Stimulated activated CD8-positive, alpha-beta memory T cell treated with anti-CD3 and anti-CD28 coated beads, Interleukin-4, amount 100 ng/mL, for 48 hours (primary cell): ENCODE results near the gene GLIS1.

Experiments used
- DNase-seq: peaks from one replicate; pipeline ENCODE4 v3.0.0-alpha.2; 2020

Gene GLIS1

GRCh38 chr1:53629101-53629691 lies 109.8 kb downstream of the GLIS1 start:
- DNase-seq: no peak

- DNase-seq: no peak
These were observed 110.5 kb downstream of the GLIS1 start for GRCh38 chr1:53628286-53628955.

GRCh38 chr1:53627666-53628065 lies 111.3 kb downstream of the GLIS1 start:
- DNase-seq: no peak

- DNase-seq: no peak
These were observed 111.9 kb downstream of the GLIS1 start for GRCh38 chr1:53627031-53627430.

GRCh38 chr1:53626616-53627015 lies 112.3 kb downstream of the GLIS1 start:
- no peak for DNase-seq

GRCh38 chr1:53625766-53626520 lies 113.0 kb downstream of the GLIS1 start:
- DNase-seq: no peak

- no peak for DNase-seq
These were observed 113.9 kb downstream of the GLIS1 start for GRCh38 chr1:53625049-53625448.

- DNase-seq: no peak
These were observed 116.4 kb downstream of the GLIS1 start for GRCh38 chr1:53622531-53622930.

- DNase-seq: peak; percentile 2
These were observed 117.8 kb downstream of the GLIS1 start for GRCh38 chr1:53621144-53621543.

GRCh38 chr1:53620061-53620855 lies 118.7 kb downstream of the GLIS1 start:
- peak; percentile 6 for DNase-seq

- DNase-seq: peak; percentile 9
These were observed 119.5 kb downstream of the GLIS1 start for GRCh38 chr1:53619367-53620060.

- DNase-seq: peak; percentile 1
These were observed 120.2 kb downstream of the GLIS1 start for GRCh38 chr1:53618500-53619366.

GRCh38 chr1:53617851-53618499 lies 121.0 kb downstream of the GLIS1 start:
- peak; percentile 8 for DNase-seq

- no peak for DNase-seq
These were observed 121.6 kb downstream of the GLIS1 start for GRCh38 chr1:53617382-53617781.

- DNase-seq: no peak
These were observed 122.0 kb downstream of the GLIS1 start for GRCh38 chr1:53616927-53617326.

- no peak for DNase-seq
These were observed 122.5 kb downstream of the GLIS1 start for GRCh38 chr1:53616511-53616910.

- no peak for DNase-seq
These were observed 123.9 kb downstream of the GLIS1 start for GRCh38 chr1:53615101-53615500.

GRCh38 chr1:53614231-53615021 lies 124.5 kb downstream of the GLIS1 start:
- no peak for DNase-seq

- no peak for DNase-seq
These were observed 130.3 kb downstream of the GLIS1 start for GRCh38 chr1:53608676-53609075.

GRCh38 chr1:53608071-53608470 lies 130.9 kb downstream of the GLIS1 start:
- no peak for DNase-seq
